MV-4-11 (cell line): ENCODE measurements around the gene VAMP5.
"Not testable (repeated sequence)": the region's sequence is repeated elsewhere in the genome, so short reads cannot be mapped to it uniquely, and the experiment has no call there.

Source experiments
- DNase-seq: peaks from one replicate; lab custom pipeline; 2025; lab: John Stamatoyannopoulos, UW

The VAMP5 gene

GRCh38 chr2:85550486-85550885, 33.7 kb upstream of the VAMP5 start:
- no peak for DNase-seq

GRCh38 chr2:85551698-85552678, 32.2 kb upstream of the VAMP5 start:
- peak; percentile 72 for DNase-seq

DNA sequence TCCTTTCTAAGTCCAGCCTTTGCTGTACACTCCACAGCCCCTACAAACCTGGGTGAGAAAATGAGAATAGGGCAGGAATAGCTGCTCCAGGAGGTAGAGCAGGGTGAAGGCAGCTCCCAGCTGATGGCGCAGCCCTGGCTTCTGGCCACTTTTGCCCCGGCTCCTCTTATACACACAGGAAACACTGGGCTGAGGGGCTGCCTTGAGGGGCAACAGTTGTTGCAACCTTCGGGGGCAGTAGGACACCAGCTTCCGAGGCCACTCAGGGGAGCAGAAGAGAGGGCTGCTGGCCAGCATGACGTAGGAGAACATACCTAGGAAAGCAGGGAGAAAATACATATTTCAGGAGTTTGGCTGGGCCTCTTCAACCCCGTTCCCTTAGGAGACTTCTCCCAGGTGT, 31.0 kb upstream of the VAMP5 start:
- no peak for DNase-seq

DNA sequence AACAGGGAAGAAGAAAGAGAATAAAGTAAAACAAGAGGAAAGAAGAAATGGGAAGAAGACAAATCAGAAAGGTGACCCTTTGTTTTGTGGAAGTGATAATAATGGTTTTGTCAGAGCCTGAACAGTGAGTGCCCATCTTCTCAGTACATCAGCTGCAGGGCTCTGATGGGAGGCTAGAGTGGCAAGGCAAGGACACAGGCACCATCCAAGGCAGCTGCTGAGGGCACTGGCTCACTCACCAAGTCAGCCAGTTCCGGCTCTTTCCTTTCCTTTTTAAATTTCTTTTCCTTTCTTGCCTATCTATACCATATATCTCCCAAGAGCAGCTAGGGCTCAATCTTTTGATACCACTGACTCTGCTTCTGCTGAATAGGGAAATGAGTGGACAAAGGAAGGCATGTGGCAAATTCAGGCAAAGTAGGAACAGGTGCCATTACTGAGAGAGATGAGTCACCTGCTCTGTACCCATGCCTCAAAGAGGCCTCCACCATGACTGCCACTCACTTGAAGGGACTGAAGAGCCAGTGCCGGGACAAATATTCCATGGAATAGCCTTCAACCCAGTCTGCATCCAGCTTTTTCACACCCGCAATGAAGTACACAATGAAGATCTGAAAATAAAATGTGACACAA, 29.1 kb upstream of the VAMP5 start:
- DNase-seq: no peak

- DNase-seq: no peak
These were observed 27.1 kb upstream of the VAMP5 start for GRCh38 chr2:85557130-85557529.

DNA sequence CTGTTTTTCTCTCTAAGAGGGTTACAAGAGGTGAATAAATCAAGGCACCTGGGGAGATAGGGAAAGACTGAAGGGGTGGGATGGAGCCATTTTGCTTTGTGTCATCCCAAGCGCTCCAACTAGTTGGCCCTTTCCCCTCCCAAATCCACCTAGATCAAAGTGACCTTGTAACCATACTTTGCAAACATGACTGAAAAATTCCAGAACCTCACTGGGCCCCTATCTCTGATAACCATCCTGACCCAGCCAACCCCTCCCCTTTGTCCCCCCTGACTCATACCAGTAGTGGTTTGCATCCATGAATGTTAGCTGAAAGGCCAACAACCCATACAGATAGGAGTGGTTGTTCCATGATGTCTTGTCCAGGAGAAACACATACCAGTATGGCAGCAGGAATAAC, 26.1 kb upstream of the VAMP5 start:
- no peak for DNase-seq

DNA sequence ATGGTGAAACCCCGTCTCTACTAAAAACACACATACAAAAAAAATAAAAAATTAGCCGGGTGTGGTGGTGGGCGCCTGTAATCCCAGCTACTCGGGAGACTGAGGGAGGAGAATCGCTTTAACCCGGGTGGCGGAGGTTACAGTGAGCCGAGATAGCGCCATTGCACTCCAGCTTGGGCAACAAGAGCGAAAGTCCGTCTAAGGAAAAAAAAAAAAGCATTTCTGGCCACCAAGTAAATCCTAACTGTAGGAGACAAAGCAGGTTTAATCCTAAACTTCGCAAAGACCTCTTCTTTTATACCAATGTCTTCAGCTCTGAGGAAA, 23.9 kb upstream of the VAMP5 start:
- DNase-seq: not testable (repeated sequence)

- no peak for DNase-seq
These were observed 23.4 kb upstream of the VAMP5 start for GRCh38 chr2:85560812-85561279.

GRCh38 chr2:85561280-85562212, 22.7 kb upstream of the VAMP5 start, which contains the start of gene GGCX:
TSS of gene GGCX (minus strand) at chr2:85561493. CDS start at chr2:85561428, 65 bp downstream.
- peak; percentile 92 for DNase-seq

DNA sequence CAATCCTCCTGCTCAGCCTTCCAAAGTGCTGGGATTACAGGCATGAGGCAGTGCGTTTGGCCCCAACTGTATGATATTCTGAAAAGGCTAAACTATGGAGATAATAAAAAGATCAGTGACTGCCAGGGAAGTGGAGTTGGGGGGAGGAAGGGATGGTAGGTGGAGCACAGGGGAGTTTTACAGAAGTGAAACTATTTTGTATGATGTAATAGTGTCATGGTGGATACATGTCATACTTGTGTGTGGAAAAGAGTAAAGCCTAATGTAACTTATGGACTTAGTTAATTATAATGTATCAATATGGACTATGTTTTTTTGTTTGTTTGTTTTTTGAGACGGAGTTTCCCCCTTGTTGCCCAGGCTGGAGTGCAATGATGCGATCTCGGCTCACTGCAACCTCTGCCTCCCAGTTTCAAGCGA, 20.1 kb upstream of the VAMP5 start:
- DNase-seq: peak; percentile 90

DNA sequence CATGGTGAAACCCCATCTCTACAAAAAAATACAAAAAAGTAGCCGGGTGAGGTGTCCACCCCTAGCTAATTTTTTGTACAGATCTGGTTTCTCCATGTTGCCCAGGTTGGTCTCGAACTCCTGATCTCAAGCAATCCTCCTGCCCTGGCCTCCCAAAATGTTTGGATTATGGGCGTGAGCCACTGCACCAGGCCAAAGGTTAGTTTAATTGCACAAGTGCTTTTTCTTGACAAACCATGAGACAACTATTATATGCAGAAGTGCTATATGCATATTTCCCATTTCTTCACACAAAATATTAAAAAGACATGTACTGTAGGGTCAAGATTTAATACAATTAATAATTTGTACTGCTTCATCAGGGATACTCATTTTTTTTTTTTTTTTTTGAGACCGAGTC, 18.0 kb upstream of the VAMP5 start:
- no peak for DNase-seq

GRCh38 chr2:85575739-85576138, 8.5 kb upstream of the VAMP5 start:
- DNase-seq: no peak

GRCh38 chr2:85577063-85577385, 7.2 kb upstream of the VAMP5 start:
- DNase-seq: no peak

- DNase-seq: peak; percentile 66
These were observed 6.6 kb upstream of the VAMP5 start, which contains the start of gene VAMP8 for GRCh38 chr2:85577386-85578242. TSS of gene VAMP8 (plus strand) at chr2:85577586. CDS start at chr2:85577647, 61 bp downstream.

DNA sequence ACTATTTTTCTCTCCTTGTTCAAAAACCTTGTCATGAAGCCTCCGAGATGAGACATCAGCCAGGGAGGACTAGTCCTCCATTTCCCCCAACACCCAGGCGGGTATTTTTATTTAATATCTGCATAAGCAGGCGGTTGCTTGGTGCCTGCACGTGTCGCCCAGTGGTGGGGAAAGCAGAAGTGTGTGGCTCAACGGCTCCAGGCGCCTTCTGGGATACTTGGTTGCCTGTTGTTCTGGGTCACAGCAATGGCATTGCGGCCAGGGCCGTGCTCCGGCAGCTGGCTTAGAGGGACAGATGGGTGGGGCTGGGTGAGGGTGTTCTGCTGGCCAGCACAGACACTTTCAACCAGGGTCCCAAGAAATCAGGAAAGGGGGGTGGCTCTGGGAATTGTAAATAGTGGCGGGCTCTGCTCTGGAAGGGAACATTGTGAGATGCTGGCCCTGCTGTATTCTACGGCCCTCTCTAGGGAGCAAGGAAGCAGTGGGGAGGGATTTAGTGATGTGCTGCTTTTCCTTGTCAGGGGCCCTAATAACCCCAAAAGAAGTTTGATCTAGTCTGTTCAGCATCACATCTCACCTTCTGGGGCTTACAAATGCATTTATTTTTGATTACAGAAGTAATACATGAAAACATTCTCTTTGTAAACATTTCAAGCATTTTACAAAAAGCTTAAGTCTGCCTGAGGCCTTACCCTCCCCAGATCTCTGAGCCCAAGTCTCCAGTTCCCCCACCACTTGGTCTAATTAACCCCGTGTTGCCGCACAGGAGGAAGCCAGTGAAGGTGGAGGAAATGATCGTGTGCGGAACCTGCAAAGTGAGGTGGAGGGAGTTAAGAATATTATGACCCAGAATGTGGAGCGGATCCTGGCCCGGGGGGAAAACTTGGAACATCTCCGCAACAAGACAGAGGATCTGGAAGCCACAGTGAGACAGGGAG, 5.7 kb upstream of the VAMP5 start:
- DNase-seq: peak; percentile 93

DNA sequence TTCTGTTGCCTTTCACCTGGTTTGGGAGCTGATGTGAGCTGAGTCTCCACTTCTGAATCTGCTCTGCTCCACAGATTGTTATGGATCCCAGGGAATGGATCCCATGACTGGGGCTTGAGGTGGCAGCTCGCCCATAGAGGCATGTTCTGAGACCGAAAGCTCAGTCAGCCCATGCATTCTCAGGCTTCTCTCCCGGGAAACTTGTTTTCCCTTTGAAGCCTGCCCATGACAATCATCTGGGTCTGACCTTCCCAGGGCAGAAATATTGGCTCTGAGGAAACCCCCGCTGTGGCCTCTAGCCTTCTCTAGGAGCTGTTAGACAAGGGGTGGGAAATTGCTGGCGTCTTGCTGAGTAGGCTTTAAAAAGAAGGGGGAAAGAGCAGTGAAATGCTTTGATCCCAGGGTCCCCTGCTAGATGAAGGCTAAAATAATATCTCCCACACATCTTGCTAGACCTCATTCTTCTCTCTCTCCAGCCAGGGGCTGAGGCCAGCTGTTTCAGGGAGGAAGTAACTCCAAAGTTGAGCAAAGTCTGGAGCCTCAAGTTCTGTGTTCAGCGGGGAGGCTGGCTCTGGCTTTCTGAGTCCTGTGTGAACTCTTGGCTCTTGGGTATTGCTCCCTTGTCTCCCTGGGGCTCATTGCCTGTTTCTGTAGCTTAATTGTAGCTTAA, 4.8 kb upstream of the VAMP5 start:
- DNase-seq: peak; percentile 88

DNA sequence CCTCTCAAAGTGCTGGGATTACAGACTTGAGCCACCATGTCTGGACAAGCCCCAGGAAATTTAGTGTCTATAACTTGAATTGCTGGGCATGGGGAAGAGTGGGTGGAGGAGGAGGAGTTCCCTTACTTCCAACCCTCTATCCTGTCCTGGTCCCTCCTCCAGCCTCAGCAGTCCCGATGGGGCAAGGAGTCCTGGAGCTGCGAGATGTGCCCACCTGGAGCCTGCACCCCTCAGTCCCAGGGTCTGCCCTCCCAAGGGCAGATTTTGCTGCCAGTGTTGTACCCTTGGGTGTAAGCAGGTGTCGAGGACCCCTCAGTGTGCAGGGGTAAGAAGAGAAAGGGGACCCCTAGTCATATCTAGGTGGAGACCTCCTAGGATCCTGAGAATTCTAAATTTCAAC, 4.0 kb upstream of the VAMP5 start:
- no peak for DNase-seq

- DNase-seq: no peak
These were observed 1.7 kb upstream of the VAMP5 start for GRCh38 chr2:85582492-85582891.

DNA sequence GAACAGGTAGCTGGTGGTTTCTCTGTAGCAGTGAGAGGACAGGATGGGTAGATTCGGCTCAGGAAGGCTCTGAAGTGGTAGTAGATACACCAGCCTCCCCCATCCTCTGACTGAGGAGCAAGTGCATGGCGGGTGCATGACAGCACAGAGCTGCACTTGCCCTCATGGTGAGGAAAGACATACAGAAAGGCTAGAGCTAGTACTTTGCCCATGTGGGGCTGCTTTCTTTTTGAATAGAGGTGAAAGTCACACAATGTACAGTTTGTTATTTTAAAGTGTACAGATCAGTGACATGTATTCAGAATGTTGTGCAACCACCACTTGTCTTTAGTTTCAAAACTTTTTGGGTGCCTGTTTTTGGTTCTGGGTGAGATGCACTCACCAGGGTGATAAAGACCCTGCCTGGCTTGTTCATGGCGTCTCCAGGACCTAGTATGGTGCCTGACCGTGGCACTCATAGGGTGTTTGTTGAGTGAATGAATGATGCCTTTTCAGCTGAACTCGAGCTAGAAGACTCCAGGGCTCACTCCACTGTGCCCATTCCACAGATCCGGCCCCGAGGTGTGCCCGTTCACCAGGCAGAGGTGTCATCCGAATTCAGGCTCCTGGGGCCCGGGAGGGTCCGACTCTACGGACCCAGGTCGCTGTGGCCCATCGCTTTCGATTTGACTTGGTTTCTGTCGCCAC, 421 bp upstream of the VAMP5 start:
- DNase-seq: peak; percentile 26
